ENCODE measurements around the gene OPCML. TPM values are rescaled to one million over a fixed set of nuclear protein-coding genes. Genes with fewer than 3 reads are reported as not detected.

OPCML gene
- total RNA-seq, 1 experiment from 2014 or later, result 0.10 TPM

DNA sequence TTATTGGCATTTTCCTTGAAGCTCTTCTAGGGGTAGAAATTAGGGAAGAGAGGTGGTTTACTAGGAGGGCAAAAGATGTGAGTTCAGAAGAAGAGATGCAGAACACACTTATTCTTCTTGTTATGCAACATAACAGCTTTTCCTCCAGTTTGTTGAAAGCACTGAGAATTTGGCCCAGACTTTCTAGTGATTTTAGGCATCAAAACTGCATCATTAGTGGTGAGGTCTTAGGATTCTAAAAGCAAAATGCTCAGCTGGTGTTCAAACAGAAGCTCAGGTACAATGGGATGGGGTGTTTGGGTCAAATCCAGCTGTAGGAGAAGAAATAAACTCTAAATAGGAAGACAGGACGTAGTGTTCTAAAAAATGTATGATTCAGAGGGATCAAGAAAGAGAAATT, 221.1 kb downstream of the OPCML start:
- DNase-seq (ENCODE audit: extremely low read depth, low read depth), result no peak

DNA sequence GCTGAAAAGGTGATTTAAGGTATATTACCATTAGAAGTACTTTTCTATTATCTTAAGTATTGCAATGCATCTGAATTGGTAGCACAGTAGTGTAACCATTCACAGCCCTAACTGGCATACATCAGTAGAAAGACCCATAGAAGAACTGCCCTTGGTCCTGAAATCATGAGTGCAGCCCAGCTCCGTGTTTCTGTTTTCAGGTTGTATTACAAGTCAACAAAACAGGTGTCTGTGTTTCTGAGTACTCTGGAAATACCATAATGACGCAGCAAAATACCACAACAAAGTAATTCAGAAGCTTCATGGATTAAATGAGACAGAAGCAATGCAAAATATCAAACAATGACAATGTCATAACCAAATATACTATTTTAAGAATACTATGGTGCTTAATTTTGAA, 226.3 kb downstream of the OPCML start:
- no peak for DNase-seq (ENCODE audit: extremely low read depth, low read depth)

DNA sequence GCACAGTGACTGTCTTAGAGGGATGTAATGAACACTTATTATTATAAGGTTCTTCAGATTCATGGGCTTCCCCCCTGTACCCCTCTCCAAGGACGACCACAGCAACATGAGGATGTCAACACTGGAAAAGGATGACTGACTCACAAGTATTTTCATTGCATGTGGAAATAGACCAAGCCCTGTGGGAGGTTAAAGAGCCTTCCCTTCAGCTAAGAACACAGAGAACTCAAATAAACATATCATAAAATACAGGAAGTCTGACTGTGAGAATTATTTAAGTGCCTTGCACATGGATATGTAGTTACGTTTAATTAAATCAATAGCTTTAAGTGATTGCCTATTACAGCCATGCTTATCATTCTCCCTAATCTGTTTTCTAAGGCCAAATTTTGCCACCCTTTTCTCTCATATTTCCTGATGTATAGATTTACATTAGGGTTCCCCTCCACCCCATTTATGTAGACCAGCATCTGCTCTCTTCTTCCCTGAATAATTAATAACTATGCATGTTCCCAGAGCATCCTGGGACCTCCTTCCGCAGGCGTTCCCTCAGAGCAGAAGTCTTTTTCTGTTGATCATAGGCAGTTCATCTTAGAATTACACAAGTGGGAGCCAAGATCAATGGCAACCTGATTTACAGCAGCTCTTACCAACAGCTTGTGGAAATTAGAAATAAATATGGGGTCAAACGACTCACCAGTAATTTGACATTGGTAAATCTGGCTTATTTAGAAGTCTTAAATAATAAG, 226.9 kb downstream of the OPCML start:
- DNase-seq (ENCODE audit: extremely low read depth, low read depth), result no peak

DNA sequence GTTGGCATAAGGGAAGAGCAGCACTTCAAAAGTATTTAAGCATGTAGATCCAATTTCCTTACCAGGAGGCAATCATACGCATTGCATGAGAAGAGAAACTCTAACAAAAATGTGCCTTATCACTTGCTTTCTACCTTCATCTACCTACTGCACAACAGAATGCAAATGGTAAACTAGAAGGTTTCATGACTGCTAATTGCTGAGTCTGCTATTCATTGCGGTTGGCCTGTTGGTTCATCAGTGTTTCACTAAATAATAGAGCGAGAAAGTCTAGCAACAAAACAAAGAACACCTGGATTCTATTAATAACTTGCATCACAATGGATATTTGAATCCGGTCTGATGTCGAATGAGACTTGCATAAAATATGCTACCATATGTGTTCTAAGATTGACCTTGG, 229.0 kb downstream of the OPCML start:
- no peak for DNase-seq (ENCODE audit: extremely low read depth, low read depth)

DNA sequence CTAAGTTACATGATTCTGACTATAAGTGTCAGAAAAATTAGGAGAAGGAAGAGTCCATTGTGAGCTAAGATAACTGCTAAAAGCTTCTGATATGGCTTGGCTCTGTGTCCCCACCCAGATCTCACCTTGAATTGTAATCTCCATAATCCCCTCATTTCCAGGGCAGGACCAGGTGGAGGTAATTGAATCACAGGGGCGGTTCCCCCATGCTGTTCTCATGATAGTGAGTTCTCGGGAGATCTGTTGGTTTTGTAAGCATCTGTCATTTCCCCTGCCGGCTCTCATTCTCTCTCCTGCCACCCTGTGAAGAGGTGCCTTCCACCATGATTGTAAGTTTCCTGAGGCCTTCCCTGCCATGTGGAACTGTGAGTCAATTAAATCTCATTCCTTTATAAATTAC, 230.2 kb downstream of the OPCML start:
- DNase-seq (ENCODE audit: extremely low read depth, low read depth), result no peak

DNA sequence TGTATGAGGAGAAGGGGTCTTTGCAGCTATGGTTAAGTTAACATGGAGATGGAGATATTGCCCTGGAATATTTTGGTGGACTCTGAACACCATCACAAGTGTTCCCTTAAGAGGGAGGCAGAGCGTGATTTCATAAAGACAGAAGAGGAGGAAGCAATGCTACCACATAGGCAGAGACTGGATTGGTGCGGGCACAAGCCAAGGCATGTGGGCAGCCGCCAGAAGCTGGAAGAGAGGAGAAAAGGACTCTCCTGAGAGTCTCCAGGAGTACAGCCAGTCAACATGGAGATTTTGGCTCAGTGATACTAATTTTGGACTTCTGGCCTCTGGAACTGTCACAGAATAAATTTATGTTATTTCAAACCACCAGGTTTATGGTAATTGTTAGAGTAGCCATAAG, 231.6 kb downstream of the OPCML start:
- DNase-seq (ENCODE audit: extremely low read depth, low read depth), result no peak

DNA sequence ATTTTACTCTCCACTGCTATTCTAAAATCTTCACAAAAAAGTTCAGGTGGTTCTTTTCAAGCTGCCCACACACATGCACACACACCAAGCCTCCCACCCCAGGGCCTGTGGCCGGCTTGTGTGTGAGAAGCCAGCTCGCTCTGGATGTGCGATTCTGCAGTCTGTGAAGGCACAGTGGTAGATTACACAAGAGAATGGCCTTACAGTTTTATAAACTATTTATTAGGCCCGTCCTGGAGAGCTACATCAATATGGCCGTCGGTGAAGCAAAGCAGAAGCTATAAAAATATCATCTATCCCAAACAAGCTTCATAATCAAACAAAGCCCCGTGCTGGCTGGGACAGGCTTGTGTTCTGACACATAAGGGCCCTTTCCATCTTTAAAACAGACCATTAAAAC, 240.5 kb downstream of the OPCML start:
- no peak for DNase-seq (ENCODE audit: extremely low read depth, low read depth)

DNA sequence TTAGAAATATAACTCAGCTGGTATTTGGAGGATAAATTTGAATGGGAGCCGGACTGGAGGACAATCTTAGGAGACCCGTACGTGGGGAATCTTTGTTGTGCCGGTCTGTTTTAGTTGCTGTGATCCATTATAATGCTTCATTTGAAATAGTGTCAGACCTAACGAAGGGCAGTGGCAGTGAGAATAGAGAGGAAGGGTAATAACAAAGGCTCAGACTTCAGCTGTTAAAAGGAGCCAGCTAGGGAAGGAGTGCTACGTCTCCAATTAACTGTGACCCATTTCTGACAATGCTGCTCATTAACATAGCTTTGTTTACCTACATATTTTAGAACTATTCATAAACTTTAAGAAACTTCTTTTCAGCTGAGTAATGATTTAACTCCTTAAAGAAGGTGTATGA, 246.9 kb downstream of the OPCML start:
- DNase-seq (ENCODE audit: extremely low read depth, low read depth), result no peak

DNA sequence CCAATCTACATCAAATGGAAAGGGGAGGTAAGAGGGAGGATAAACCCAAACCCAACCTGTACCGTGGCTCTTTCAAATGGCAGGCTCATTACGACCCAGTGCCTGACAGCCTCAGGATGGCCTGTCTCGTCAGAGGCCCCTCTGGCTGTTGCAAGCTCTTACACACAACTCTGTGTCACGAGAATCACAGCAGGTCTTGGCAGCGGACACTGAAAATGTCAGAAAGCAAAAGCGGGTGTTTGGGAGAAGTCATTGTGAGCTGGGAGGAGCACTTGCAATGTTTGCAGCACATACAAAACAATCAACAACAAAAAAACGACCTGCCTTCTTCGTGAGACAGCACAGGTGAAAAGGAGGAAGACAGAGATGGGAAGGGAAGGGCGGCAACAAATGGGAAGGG, 248.1 kb downstream of the OPCML start:
- DNase-seq (ENCODE audit: extremely low read depth, low read depth), result no peak

DNA sequence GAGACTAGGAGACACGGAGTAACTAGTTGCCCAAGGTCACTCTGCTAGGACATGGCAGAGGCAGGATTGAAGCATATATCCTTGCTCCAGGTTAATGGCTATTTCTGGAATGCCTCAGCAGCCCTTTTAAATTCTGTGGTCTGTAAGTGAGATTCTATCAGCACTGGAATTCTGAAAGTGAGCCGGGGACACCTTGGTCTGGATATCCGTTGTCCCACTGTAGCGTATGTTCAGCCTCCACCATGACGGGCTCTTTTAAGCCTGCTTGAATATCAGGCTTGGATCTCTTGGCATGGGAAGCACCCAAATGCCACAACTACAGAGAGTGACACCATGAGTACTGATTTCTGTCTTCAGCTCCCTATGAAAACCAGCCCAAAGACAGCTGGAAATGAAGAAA, 254.4 kb downstream of the OPCML start:
- no peak for DNase-seq (ENCODE audit: extremely low read depth, low read depth)

DNA sequence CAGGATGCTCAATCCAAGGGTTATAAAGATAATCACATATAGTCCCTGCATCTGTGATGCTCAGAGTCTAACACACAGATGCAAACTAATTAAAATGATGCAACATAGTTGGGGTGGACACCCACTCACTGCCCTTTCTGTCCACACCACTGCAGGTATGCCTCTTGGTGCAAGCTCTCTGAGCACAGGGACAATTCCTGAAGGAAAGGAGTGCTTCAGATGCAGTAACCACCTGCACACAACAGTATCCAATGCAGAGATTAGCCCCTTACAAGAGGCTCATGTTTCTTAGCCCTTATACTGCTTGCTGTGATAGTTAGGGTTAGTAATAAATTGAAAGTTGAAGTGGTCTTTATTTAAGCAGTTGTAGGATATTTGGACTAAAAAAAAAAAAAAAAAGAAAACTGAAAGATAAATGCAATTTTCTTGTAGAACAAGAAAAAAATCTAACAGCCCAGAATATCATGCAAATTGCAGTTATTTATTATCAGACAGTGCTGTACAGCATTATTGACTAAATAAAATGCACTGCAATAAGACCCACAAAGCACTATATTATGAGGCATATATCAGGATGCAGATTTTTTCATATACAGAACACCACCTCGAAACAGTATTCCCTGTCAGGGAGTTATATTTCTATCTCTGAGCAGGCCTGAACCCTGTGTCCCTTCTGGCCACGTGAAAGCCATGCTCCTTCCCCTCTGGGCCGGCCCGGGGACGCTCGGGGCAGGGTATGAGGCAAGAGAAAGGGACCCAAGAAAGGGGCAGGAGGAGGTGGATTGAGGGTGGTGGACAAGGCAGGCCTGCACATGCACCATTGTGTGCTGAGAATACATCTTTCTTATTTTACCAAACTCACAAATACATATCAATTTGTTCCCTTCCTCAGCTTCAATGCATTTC, 260.2 kb downstream of the OPCML start:
- no peak for DNase-seq (ENCODE audit: extremely low read depth, low read depth)

DNA sequence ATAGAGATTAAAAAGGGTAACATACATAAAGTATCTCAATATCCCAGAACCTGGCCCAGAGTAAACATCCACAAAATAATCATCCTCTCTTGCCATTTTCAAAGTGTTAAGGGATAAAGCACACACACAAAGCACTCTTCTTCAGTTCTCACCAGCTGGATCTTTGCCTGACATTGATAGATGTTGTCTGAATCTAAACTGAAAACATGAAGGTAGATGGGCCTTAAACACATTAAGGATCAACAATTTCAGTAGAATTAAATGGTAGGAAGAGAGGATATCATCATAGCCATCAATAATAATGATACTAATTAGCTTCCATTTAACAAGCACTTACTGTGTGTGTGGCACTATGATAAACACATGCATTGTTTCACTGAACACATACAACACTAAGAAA, 261.1 kb downstream of the OPCML start:
- DNase-seq (ENCODE audit: extremely low read depth, low read depth), result no peak

DNA sequence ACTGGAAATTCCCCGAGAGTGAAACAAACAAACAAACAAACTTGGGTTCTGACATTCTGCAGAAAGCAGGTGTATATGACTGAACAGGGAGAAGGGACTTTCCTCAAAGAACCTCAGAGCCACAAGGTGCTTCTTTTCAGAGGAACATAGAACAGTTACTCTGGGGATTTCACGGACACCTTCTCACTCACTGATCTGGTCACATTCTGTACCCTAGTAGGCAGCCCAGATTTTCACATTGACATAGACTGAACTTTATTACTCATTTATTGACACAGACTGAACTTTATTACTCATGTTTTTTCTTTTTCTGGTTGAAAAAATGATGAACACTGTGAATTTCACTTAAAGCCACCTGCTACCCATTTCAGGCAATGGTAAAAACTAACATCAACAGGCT, 263.0 kb downstream of the OPCML start:
- no peak for DNase-seq (ENCODE audit: extremely low read depth, low read depth)

DNA sequence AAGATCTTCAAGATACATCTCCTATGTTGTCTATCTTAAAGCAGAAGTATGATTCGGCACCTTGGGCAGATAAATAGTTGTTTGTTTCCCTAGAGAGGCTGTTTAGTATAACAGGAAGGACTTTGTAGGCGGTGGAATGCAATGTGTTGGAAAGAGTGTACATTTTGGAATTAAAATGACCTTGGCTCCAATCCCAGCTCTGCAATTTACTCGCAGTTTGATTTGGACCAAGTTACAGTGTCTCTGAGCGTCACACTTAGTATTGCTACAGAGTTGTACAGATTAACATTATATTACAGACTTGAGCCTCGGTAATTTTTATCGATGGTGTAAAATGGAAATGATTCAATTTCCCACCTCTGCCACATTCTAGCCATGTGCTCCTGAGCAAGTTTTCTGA, 265.3 kb downstream of the OPCML start:
- no peak for DNase-seq (ENCODE audit: extremely low read depth, low read depth)

DNA sequence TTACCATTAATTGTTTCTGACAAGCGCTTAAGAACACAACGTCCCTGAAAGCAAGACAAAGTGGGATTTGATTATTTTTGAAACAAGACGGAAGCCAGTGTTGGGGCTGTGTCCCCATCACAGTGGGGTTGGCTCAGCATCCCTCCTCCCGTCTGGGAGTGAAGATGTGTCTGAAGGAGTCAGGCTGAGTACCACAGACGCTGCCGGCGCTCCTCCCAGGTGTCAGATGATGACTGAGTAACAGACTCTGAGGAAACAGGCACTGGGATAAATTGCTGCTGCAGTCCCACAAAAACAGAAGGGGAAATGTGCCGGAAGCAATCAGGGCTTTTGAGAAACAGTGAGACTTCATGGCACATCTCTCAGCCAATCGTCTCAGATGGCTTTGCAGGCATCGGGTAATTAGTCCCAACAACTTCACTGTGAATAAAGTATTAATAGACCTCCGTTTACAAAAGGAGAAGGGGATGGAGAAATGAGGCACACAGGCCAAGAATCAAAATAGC, 266.7 kb downstream of the OPCML start:
- no peak for DNase-seq (ENCODE audit: extremely low read depth, low read depth)

DNA sequence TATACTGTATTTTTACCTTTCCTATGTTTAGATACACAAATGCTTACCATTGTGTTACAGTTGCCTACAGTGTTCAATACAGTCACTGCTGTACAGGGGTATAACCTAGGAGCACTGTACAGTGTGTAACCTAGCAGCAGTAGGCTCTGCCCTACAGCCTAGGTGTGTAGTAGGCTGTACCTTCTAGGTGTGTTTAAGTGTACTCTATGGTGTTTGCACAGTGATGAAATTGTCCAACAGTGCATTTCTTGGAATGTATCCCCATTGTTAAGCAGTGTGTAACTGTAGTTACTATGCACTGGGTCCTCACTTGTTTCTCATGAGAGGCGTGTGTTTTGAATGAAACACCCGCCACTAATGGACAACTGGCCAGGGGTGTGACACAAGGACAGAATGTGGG, 269.0 kb downstream of the OPCML start:
- DNase-seq (ENCODE audit: extremely low read depth, low read depth), result no peak

DNA sequence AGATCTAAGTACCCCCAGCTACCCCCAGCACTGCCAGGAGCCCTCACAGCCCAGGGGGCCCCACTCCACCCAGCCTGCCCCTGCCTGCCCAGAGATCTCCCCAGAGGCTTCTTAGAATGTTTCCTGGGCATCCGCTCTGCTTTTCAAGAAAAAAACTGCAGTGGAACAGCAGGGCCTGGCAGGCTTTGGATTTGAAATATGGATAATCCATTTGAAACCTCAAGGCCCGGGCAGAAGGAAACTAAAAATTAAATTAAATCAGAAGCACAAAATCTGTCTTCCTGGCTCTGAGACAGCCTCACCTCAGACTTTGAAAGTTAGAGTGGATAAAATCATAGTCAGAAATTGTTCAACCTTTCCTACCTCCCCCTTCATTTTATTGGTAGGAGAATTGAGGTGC, 273.6 kb downstream of the OPCML start:
- no peak for DNase-seq (ENCODE audit: extremely low read depth, low read depth)

DNA sequence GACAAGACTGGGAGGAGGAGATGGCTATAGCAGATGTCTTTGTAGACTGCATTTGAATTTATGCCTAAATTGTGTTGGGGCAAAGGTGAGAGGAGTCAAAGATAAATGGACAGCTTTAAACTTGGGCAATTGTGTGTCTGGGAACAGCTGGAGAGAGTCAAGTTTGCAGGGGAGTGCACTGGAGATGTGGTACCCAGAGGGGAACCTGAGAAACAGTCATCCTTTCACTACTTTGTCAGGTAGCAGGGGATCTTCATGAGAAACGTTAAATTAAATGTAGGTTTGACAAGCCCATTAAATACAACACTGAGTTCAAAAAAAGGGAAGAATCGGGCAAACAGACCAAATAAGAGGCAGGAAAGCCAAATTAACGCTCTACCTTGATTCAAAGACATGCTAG, 277.7 kb downstream of the OPCML start:
- no peak for DNase-seq (ENCODE audit: extremely low read depth, low read depth)

DNA sequence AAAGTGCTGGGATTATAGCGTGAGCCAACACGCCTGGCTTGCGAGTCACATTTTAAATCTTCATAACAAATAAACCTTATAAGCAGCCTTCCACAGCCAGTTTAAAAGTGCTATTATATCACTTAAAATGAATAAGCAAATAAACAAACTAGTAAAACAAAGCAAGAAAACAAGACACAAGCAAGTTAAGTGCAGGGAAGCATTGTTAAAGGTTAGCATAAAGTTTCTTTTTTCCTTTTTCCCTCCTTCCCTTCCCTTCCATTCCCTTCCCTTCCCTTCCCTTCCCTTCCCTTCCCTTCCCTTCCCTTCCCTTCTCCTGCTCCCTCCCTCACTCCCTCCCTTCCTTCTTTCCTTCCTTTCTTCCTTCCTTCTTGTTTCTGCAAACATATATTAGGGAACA, 278.7 kb downstream of the OPCML start:
- DNase-seq (ENCODE audit: extremely low read depth, low read depth), result no peak

DNA sequence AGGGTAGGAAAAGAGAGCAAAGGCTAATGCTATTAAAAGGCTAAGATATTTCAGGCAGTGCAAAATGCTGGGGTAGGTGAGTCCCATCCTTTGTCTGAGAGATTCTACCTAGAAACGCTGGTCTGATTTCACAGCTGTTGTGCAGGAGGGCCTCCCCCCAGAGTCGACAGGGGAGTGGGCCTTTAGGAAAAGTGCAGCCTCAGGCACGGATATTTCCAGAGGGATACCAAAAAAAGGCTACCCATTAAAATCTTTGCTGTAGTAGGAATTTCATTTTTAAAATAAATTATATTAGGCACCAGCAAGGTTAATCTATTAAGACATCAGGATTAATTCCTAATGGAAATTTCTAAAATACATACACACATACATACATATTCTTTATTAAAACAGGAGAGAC, 280.5 kb downstream of the OPCML start:
- no peak for DNase-seq (ENCODE audit: extremely low read depth, low read depth)

DNA sequence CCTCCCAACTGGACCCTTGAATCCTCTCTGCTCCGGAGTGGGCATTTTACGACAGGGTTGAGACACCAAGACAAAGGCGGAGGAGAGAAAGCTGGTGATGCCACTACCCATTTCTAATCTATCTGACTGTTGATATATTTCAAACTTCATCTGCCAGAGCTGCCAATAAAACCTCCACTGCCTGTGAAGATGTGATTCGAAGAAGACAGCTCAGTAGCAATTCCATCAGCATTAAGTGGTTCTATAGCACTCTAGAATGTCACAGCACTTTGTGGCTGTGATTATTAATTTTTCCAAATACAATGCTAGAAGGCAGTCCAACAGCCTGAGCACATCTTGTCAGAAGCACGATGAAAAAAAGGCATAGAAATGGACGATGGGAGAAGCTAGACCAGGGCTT, 282.8 kb downstream of the OPCML start:
- DNase-seq (ENCODE audit: extremely low read depth, low read depth), result no peak

DNA sequence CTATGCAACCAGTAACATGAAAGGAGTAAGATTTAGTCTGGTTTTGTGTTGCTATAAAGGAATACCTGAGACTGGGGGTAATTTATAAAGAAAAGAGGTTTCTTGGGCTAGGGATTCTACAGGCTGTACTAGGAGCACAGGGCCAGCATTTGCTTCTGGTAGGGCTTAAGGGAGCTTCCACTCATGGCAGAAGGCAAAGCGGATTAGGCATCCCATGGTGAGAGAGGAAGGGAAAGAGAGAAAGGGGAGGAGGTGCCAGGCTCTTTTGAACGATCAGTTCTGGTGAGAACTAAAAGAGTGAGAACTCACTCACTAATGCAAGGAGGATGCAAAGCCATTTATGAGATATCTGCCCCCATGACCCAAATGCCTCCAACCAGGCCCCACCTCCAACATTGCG, 283.2 kb downstream of the OPCML start:
- no peak for DNase-seq (ENCODE audit: extremely low read depth, low read depth)
